HepG2 (cell line): Measurements from ENCODE around the gene PRRT2. TPM values are rescaled to one million over a fixed set of nuclear protein-coding genes. Genes with fewer than 3 reads are reported as not detected.

Source experiments
- GZF1 ChIP-seq: sonication (generic); formaldehyde crosslinking; IDR thresholded peaks from 2 replicates; pipeline ENCODE4 v1.5.1; 2020; ENCODE audit warnings: mild to moderate bottlenecking, missing genetic modification reagents
- HIVEP1 ChIP-seq: sonication (generic); formaldehyde crosslinking; IDR thresholded peaks from 2 replicates; pipeline ENCODE4 v1.4.0; 2020; ENCODE audit warnings: mild to moderate bottlenecking, missing genetic modification reagents
- MAZ ChIP-seq, 2 experiments: sonication (generic) in 1 of 2; formaldehyde crosslinking in 1 of 2; IDR thresholded peaks; 2 replicates each; pipeline versions ENCODE4 v1.5.0 to v1.6.1; 2012 to 2020; ENCODE audit warnings: low read depth in 2 of 2, mild to moderate bottlenecking in 2 of 2, borderline replicate concordance in 1 of 2, improper control_type of control experiment in 1 of 2, low read length in 1 of 2, missing genetic modification reagents in 1 of 2, moderate library complexity in 1 of 2
- MED1 ChIP-seq: sonication (generic); formaldehyde crosslinking; IDR thresholded peaks from 2 replicates; pipeline ENCODE4 v1.4.0; 2020; ENCODE audit warnings: missing genetic modification reagents
- MXI1 ChIP-seq: IDR thresholded peaks from 3 replicates; pipeline ENCODE4 v1.6.1; 2012; ENCODE audit warnings: low read depth, low read length, inconsistent platforms, borderline replicate concordance
- NPAS2 ChIP-seq: sonication (generic); formaldehyde crosslinking; IDR thresholded peaks from 2 replicates; pipeline ENCODE4 v1.8.0; 2022; ENCODE audit warnings: mild to moderate bottlenecking, missing genetic modification reagents, borderline replicate concordance
- PITX1 ChIP-seq: sonication (generic); formaldehyde crosslinking; IDR thresholded peaks from 2 replicates; pipeline ENCODE4 v1.5.1; 2020; ENCODE audit warnings: mild to moderate bottlenecking, missing genetic modification reagents
- RARA ChIP-seq: IDR thresholded peaks from 2 replicates; pipeline ENCODE4 v1.6.1; 2016; ENCODE audit warnings: missing genetic modification reagents, missing compliant biosample characterization
- RFX1 ChIP-seq: fragments of 450-650 bp; IDR thresholded peaks from 2 replicates; pipeline ENCODE4 v1.6.1; 2017
- SIN3A ChIP-seq: IDR thresholded peaks from 2 replicates; pipeline ENCODE4 v1.6.1; 2011; ENCODE audit warnings: low read depth, mild to moderate bottlenecking, control low read depth, low read length, borderline replicate concordance
- SIX4 ChIP-seq: sonication (generic); formaldehyde crosslinking; IDR thresholded peaks from 2 replicates; pipeline ENCODE4 v1.4.0; 2020; ENCODE audit warnings: missing genetic modification reagents
- ZFP36 ChIP-seq: fragments of 150-350 bp; IDR thresholded peaks from 2 replicates; pipeline ENCODE4 v1.6.1; 2018; ENCODE audit warnings: borderline replicate concordance, low read length, low read depth; ENCODE audit not compliant: partially characterized antibody
- ZNF20 ChIP-seq: sonication (generic); formaldehyde crosslinking; IDR thresholded peaks from 2 replicates; pipeline ENCODE4 v1.4.0; 2020; ENCODE audit warnings: mild to moderate bottlenecking, moderate library complexity, missing genetic modification reagents
- ZNF331 ChIP-seq: sonication (generic); formaldehyde crosslinking; IDR thresholded peaks from 2 replicates; pipeline ENCODE4 v1.4.0; 2020; ENCODE audit warnings: missing genetic modification reagents
- ZNF616 ChIP-seq: sonication (generic); formaldehyde crosslinking; IDR thresholded peaks from 2 replicates; pipeline ENCODE4 v1.5.0; 2020; ENCODE audit warnings: low read depth, mild to moderate bottlenecking, missing genetic modification reagents
- ZNF724P ChIP-seq: sonication (generic); formaldehyde crosslinking; IDR thresholded peaks from 2 replicates; pipeline ENCODE4 v1.8.0; 2022; ENCODE audit warnings: missing genetic modification reagents, borderline replicate concordance
- ZNF781 ChIP-seq: sonication (generic); formaldehyde crosslinking; IDR thresholded peaks from 2 replicates; pipeline ENCODE4 v1.5.1; 2020; ENCODE audit warnings: borderline replicate concordance, mild to moderate bottlenecking, missing genetic modification reagents; ENCODE audit errors: not compliant biosample characterization
- polyA plus RNA-seq, 8 experiments: library from polyadenylated mRNA; depleted of rRNA in 3 of 8; stranded (reverse) in 7 of 8; unstranded in 1 of 8; fragments of >200 nt; fragmentation: Illumina TruSeq in 4 of 8; extraction: Trizol in 4 of 8; gene quantifications; 2 replicates each; pipeline versions ENCODE4 v1.2.1 to v1.2.3, GENCODE V29; 2011 to 2016; ENCODE audit warnings: low read depth in 4 of 8, missing spikeins in 1 of 8, mixed read lengths in 1 of 8; ENCODE audit not compliant: insufficient read depth in 1 of 8
- total RNA-seq, 5 experiments: library from RNA; depleted of rRNA; stranded (reverse); fragments of >200 nt; fragmentation: Illumina TruSeq; extraction: Trizol; gene quantifications; 2 replicates each; pipeline ENCODE4 v1.2.3, GENCODE V29; 2016; ENCODE audit warnings: low read depth in 1 of 5
- TF ChIP-seq, protein P1 (sequence below): sonication (generic); formaldehyde crosslinking; conservative IDR thresholded peaks from 2 replicates; pipeline ENCODE4 v1.5.0; 2020; ENCODE audit warnings: missing genetic modification reagents
- TF ChIP-seq, protein P2 (sequence below): sonication (generic); formaldehyde crosslinking; IDR thresholded peaks from 2 replicates; pipeline ENCODE4 v1.5.0; 2020; ENCODE audit warnings: mild to moderate bottlenecking, missing genetic modification reagents, borderline replicate concordance

PRRT2 gene
- total and polyA plus RNA-seq, 2 of the 13 experiments (the other 11 are each of a cell fraction or from before 2014, with no cell fraction given): 0.51 to 1.1 TPM

DNA sequence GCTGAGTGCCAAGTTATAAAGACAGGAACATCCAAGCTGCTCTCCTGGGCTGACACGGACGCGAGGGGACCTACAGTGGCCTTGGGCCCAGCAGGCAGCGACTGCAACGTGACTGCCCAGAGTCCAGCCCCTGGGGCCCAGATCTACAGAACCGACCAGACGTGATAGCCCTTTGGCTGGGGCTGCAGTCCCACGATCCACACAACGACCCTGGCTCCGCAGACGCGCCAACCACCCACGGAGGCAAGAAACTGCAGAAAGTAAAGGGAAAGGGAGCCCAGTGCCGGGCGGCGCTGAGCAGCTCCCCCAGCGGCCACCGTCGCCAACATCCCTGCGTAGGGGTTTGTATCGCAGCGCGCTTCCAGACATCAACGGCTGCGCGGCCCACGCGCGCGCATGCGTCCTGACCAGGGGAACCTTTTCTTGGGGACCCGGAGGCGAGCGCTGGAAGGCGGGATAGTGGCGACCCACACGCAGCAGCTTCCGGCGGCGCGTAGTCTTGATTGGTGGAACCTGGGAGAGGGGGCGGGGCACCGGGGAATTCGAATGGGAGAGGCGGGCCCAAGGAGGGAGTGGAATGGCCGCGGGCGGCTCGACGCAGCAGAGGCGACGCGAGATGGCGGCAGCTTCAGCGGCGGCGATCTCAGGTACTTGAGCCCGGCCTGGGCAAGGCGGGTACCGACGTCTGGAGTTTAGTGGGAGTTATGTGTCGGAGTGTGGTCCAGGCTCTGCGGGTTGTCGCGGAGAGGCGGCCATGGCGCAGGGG lies 21.6 kb upstream of the PRRT2 start, which contains the start of gene KIF22 (continued):
- TF ChIP-seq HIVEP1: peak; percentile 64; the same call in 1 of the 2 replicates
- TF ChIP-seq, protein P1, sequence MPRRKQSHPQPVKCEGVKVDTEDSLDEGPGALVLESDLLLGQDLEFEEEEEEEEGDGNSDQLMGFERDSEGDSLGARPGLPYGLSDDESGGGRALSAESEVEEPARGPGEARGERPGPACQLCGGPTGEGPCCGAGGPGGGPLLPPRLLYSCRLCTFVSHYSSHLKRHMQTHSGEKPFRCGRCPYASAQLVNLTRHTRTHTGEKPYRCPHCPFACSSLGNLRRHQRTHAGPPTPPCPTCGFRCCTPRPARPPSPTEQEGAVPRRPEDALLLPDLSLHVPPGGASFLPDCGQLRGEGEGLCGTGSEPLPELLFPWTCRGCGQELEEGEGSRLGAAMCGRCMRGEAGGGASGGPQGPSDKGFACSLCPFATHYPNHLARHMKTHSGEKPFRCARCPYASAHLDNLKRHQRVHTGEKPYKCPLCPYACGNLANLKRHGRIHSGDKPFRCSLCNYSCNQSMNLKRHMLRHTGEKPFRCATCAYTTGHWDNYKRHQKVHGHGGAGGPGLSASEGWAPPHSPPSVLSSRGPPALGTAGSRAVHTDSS (CRISPR knock-in tag): no peak; the same call in 1 of the 2 replicates
- TF ChIP-seq ZFP36: no peak
- TF ChIP-seq MED1: peak; percentile 86
- TF ChIP-seq MXI1: peak; percentile 92
- TF ChIP-seq PITX1: peak; percentile 79; the same call in 1 of the 2 replicates
- TF ChIP-seq, protein P2, sequence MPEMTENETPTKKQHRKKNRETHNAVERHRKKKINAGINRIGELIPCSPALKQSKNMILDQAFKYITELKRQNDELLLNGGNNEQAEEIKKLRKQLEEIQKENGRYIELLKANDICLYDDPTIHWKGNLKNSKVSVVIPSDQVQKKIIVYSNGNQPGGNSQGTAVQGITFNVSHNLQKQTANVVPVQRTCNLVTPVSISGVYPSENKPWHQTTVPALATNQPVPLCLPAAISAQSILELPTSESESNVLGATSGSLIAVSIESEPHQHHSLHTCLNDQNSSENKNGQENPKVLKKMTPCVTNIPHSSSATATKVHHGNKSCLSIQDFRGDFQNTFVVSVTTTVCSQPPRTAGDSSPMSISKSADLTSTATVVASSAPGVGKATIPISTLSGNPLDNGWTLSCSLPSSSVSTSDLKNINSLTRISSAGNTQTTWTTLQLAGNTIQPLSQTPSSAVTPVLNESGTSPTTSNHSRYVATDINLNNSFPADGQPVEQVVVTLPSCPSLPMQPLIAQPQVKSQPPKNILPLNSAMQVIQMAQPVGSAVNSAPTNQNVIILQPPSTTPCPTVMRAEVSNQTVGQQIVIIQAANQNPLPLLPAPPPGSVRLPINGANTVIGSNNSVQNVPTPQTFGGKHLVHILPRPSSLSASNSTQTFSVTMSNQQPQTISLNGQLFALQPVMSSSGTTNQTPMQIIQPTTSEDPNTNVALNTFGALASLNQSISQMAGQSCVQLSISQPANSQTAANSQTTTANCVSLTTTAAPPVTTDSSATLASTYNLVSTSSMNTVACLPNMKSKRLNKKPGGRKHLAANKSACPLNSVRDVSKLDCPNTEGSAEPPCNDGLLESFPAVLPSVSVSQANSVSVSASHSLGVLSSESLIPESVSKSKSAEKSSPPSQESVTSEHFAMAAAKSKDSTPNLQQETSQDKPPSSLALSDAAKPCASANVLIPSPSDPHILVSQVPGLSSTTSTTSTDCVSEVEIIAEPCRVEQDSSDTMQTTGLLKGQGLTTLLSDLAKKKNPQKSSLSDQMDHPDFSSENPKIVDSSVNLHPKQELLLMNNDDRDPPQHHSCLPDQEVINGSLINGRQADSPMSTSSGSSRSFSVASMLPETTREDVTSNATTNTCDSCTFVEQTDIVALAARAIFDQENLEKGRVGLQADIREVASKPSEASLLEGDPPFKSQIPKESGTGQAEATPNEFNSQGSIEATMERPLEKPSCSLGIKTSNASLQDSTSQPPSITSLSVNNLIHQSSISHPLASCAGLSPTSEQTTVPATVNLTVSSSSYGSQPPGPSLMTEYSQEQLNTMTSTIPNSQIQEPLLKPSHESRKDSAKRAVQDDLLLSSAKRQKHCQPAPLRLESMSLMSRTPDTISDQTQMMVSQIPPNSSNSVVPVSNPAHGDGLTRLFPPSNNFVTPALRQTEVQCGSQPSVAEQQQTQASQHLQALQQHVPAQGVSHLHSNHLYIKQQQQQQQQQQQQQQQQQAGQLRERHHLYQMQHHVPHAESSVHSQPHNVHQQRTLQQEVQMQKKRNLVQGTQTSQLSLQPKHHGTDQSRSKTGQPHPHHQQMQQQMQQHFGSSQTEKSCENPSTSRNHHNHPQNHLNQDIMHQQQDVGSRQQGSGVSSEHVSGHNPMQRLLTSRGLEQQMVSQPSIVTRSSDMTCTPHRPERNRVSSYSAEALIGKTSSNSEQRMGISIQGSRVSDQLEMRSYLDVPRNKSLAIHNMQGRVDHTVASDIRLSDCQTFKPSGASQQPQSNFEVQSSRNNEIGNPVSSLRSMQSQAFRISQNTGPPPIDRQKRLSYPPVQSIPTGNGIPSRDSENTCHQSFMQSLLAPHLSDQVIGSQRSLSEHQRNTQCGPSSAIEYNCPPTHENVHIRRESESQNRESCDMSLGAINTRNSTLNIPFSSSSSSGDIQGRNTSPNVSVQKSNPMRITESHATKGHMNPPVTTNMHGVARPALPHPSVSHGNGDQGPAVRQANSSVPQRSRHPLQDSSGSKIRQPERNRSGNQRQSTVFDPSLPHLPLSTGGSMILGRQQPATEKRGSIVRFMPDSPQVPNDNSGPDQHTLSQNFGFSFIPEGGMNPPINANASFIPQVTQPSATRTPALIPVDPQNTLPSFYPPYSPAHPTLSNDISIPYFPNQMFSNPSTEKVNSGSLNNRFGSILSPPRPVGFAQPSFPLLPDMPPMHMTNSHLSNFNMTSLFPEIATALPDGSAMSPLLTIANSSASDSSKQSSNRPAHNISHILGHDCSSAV (CRISPR knock-in tag): peak; percentile 97
- TF ChIP-seq RARA (CRISPR knock-in tag): peak; percentile 32; the same call in 1 of the 2 replicates
- no peak for TF ChIP-seq GZF1
- no peak for TF ChIP-seq SIX4
- TF ChIP-seq MAZ (IDR thresholded peaks at IDR 0.05; ENCODE audit: borderline replicate concordance, low read depth, low read length): no peak; the same call in 1 of the 2 replicates
- TF ChIP-seq MAZ (CRISPR knock-in tag; IDR thresholded peaks at IDR 0.05; ENCODE audit: low read depth): peak; percentile 95
- TF ChIP-seq SIN3A: peak; percentile 93
- TF ChIP-seq NPAS2 (CRISPR knock-in tag): no peak
- no peak for TF ChIP-seq ZNF20 (CRISPR knock-in tag)
- TF ChIP-seq ZNF724P (CRISPR knock-in tag): no peak
- peak; percentile 86; the same call in 1 of the 2 replicates for TF ChIP-seq ZNF331 (CRISPR knock-in tag)
- TF ChIP-seq ZNF616: peak; percentile 22; the same call in 1 of the 2 replicates
- no peak for TF ChIP-seq RFX1
- TF ChIP-seq ZNF781 (CRISPR knock-in tag): peak; percentile 95
